MV-4-11 (cell line): ENCODE measurements around the gene TPST2.

Experiments
- DNase-seq: peaks from one replicate; lab custom pipeline; 2025; lab: John Stamatoyannopoulos, UW

Gene TPST2

DNA sequence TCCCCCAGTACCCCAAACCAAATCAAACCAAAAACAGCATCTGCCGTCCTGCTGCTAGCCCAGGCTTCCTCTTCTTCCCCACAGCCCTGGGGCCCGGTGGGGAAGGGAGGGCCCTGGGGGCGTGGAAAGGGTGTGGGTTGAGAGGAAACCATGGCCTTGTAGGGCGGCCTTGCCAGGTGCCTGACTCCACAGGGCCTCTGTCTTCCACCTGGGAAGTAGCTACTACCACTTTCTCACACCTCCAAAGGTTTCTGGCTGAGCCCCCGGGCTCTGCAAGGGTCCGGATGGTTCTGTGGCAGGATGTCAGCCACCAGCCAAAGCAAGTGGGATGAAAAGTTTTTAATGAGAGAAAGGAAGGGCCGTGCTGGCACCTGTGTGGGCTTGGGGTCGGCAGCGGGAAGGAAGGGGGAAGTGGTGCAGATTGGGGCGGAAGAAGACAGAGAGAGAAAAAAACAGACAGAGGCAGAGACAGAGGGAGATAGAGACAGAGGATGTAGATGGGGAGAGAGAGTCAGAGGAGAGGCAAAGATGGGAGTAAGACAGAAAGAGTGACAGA is 10.5 kb downstream of the TPST2 start:
- DNase-seq = peak; percentile 62

GRCh38 chr22:26577081-26577480 is 12.9 kb downstream of the TPST2 start:
- no peak for DNase-seq

DNA sequence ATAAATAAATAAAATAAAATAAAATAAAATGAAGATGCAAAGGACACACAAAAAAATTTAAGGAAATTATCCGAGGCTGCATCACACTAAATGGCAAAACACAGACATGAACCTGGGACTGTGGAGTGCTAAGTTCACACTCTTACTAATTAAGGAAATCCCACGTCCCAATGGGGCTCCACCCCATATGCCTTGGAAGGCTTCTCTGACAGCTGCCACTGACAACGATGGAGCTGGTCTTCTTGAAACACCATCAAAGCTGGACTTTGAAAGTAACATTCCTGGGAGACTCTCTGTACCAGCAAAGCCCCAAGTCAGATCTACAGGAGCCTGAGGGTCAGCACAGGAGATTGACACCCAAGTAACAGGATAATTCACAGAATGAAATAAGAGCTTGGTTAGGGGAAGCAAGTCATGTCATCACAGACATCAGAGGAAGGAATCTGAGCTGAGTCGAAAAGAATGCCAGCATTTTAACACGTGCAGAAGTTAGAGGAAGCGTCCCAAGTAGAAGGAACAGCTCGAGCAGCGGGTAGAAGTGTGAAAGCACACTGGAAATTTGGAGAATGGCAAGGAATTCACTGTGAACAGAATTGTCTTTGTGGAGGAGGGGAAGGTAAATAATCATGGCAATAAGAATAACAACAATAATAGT is 13.8 kb downstream of the TPST2 start:
- DNase-seq = peak; percentile 48

DNA sequence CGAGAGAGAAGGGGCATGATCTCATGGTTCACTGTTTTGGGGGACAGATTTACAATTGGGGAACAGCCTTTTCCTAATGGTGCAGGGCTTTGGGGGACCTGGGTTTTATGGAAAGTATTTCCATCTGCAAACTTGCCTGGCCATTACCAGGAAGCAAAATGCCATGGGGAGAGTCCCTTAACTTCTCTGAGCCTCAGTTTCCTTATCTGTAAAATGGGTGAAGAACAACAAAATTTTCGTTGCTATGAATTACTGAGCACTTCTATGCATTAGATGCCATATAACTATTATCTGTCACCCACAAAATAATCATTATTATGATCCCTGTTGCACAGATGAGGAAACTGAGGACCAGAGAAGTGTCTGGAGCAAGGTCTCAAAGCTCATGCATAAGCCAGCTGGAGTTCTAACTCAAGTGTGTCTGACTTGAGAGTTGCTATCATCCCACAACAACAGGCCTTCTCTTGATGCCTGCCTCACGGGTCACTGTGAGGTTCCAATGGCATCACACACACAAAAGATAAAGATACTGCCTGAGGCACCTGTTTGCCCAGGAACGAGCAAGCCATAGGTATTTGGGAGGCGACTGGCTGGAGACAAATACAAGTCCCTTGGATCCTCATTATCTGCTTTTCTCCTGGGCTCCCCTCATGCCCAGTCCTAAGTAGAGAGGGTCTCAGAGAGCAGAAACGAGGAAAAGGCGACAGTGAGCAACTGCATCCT is 15.8 kb downstream of the TPST2 start:
- no peak for DNase-seq

- peak; percentile 98 for DNase-seq
These were observed 16.8 kb downstream of the TPST2 start for GRCh38 chr22:26573026-26573662.

DNA sequence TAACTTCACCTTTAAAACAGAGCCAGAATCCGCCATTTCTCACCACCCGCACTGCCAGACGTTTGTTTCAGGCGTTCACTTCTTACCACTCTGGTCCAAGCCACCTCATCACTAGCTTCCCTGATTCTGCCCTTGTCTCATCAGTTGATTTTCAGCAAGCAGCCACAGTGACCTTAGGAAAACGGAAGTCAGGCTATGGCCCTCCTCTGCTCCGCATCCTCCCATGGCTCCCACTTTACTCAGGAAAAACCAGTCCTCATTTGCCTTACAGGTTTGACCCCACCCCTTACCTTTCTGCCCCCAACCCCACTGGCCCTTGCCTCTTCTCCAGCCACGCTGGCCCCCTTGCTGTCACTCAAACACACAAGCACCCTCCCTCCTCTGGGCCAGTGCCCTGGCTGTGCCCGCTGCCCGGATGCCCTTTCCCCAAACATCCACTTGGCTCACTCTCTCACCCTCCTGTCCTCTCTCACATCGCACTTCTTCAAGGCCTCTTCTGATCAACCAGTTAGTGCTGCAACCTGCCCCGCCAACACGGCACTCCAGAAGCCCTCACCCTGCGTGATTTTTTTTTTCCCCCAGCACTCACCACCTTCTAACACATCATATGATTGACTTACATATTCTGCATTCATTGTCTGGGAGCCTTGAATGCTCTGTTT is 18.9 kb downstream of the TPST2 start:
- DNase-seq = no peak

DNA sequence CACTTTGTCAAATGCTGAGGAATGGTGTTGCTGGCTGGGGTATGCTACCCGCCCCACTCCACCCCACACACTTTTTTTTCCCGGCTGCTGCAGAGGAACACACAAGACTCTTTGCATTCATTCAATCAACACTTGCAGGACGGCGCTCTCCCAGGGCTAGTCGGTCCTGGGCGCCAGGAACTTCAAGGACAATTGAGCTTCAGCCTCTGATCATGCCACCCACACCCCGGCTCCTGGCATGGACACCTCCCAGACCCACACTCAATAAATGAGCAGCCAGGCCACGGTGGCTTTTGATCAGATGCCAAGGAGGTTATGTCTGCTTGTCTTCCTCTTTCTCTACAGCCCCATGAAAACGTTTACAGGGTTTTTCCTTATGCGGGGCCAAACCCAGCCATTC is 19.8 kb downstream of the TPST2 start:
- DNase-seq = no peak

- DNase-seq = no peak
These were observed 21.7 kb downstream of the TPST2 start for GRCh38 chr22:26568207-26568706.

- no peak for DNase-seq
These were observed 22.3 kb downstream of the TPST2 start for GRCh38 chr22:26567610-26568009.

GRCh38 chr22:26566994-26567393 is 22.9 kb downstream of the TPST2 start:
- no peak for DNase-seq

DNA sequence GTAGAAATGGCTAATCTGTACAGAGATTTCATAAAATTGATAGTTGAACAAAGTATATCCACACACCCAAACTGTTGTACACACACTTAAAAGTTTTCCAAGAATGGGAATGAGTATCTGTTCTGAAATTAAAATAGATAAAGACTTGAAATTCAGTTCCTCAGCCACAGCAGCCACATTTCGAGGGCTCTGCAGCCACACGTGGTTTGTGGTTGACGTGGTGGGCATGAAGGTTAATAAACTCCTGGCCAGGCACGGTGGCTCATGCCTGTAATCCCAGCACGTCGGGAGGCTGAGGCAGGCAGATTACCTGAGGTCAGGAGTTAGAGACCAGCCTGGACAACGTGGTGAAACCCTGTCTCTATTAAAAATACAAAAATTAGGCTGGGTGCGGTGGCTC is 24.0 kb downstream of the TPST2 start:
- DNase-seq = no peak

DNA sequence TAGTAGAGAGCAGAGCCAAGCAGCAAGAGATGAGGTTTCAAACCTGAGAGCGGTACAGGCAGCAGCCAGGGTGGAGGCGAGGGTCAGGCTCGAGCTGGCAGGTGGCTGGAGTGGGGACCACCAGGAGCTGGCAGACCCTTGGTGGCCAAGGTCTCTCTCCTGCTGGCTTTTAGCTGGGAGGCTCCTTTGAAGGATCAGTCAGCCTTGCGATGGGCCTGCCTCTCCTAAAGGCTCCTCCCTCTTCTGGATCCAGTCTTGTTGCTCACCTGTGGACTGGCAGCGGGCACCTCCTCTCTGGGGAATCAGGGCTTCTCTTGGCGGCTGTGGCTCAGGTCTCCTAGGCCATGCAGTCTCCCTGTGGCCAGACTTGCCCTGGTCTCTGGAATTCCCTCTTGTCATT is 24.8 kb downstream of the TPST2 start:
- DNase-seq = no peak

DNA sequence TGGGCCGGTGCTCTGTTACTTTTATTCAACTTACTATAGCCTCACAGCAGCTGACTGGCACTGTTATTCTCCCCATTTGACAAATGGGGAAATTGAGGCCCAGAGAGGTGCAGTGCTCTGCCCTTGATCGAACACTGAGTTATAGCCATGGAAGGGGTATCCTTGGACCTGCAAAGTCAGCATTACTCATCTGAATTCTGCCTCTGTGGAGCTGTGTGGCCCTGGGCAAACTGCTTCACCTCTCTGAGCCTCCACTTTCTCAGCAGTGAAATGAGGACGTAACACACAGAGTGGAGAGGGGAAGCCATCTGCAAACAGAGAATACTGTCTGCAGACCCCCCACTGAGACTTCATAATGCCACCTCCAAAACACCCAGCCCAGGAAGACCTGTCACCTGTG is 25.3 kb downstream of the TPST2 start:
- no peak for DNase-seq

- no peak for DNase-seq
These were observed 25.8 kb downstream of the TPST2 start for GRCh38 chr22:26564181-26564580.

DNA sequence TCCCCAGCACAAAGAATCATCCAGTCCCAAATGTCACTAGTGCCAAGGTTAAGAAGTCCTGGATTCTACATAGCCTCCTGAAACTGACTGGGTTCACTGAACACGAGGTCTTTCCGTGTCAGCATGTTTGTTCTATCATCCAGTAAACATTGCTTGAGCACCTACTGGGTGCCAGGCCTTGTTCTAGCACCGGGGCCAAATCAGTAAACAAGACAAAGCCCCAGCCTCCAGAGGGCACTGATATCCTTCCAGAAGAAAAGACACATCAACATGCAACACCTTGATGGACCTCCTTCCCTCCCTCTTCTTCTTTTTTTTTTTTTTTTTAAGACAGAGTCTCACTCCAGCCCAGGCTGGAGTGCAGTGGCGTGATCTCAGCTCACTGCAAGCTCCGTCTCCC is 26.9 kb downstream of the TPST2 start:
- DNase-seq = no peak

- DNase-seq = no peak
These were observed 28.0 kb downstream of the TPST2 start for GRCh38 chr22:26561756-26562417.

- peak; percentile 71 for DNase-seq
These were observed 29.9 kb downstream of the TPST2 start for GRCh38 chr22:26559961-26560575.

- no peak for DNase-seq
These were observed 31.6 kb downstream of the TPST2 start for GRCh38 chr22:26558248-26558895.

DNA sequence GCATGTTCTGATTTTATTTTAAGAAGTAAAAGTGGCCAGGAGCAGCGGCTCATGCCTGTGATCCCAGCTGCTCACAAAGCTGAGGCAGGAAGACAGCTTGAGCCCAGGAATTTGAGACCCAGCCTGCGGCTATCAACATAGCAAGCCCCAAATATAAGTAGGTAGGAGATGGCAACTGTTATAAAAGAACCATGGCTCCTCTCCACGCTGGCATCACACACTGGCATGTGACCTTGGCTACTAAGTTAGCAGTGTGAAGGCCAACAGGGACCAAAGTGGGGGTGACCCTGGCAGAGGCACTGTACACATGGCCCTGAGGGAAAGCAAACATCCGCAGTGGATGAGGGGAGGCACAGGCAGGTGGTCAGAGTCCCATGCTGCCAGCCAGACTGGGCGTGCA is 33.0 kb downstream of the TPST2 start:
- DNase-seq = no peak

DNA sequence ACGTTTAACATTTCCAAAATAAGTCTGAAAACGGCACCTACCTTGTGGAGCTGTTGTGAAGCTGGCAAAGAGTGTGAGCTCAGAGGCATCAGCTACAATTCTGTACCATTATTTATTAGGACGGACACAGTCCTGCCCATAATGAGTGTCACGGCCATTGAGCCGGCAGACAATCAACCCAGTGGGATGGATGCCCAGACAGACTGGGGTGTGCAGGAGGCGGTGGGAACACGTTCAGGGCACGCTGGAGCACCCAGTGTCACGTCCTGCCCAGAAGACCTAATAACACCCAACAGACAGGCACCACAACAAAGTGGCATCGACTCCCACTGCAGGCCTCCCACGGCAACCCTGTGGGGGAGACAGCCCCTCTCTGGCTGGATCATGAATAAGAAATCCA is 34.5 kb downstream of the TPST2 start:
- DNase-seq = no peak

DNA sequence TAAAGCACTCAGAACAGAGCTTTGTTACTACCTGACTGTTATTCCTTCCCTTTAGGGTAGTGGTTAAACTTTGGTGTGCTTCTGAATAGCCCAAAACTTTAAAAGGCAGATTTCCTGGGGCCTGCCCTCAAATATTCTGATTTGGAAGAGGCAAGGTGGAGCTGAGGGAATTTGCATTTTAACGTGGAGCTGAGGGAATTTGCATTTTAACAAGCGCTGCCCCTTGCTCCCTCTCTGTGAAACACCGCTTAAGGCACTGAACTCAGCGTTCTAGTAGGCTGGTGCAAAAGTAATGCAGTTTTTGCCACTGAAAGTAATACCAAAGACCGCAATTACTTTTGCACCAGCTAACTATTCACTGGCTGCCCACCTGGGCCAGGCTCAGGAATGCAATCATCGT is 35.0 kb downstream of the TPST2 start:
- no peak for DNase-seq
